ENCODE data around the gene SNRPB.

DNA sequence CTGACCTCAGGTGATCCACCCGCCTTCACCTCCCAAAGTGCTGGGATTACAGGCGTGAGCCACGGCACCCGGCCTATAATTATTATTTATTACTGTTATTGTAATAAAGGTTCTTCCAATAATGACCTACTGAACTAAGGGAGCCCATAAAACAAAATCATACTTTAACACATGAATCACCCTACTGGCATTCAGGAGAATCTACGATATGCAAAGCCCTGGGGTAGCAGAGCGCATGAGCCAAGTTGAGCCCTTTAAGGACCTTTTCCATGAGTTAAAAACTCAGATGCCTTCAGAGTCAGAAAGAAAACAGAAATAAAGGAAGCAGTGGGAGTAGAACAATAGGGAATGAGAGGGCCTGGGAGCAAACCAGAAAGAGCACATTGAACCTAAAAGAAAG, 41.5 kb downstream of the SNRPB start:
- TF ChIP-seq, protein P1, sequence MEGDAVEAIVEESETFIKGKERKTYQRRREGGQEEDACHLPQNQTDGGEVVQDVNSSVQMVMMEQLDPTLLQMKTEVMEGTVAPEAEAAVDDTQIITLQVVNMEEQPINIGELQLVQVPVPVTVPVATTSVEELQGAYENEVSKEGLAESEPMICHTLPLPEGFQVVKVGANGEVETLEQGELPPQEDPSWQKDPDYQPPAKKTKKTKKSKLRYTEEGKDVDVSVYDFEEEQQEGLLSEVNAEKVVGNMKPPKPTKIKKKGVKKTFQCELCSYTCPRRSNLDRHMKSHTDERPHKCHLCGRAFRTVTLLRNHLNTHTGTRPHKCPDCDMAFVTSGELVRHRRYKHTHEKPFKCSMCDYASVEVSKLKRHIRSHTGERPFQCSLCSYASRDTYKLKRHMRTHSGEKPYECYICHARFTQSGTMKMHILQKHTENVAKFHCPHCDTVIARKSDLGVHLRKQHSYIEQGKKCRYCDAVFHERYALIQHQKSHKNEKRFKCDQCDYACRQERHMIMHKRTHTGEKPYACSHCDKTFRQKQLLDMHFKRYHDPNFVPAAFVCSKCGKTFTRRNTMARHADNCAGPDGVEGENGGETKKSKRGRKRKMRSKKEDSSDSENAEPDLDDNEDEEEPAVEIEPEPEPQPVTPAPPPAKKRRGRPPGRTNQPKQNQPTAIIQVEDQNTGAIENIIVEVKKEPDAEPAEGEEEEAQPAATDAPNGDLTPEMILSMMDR (IDR thresholded peaks at IDR 0.05): no peak
- TF ChIP-seq SIN3A (IDR thresholded peaks at IDR 0.05; ENCODE audit: borderline replicate concordance, insufficient read depth, low read depth, low read length) (no peak), POLR2AphosphoS5 (IDR thresholded peaks at IDR 0.05; ENCODE audit: low read depth, low read length) (no peak), TCF7L2 (IDR thresholded peaks at IDR 0.05; ENCODE audit: low read depth, low read length) (no peak)
- TF ChIP-seq, protein P2, sequence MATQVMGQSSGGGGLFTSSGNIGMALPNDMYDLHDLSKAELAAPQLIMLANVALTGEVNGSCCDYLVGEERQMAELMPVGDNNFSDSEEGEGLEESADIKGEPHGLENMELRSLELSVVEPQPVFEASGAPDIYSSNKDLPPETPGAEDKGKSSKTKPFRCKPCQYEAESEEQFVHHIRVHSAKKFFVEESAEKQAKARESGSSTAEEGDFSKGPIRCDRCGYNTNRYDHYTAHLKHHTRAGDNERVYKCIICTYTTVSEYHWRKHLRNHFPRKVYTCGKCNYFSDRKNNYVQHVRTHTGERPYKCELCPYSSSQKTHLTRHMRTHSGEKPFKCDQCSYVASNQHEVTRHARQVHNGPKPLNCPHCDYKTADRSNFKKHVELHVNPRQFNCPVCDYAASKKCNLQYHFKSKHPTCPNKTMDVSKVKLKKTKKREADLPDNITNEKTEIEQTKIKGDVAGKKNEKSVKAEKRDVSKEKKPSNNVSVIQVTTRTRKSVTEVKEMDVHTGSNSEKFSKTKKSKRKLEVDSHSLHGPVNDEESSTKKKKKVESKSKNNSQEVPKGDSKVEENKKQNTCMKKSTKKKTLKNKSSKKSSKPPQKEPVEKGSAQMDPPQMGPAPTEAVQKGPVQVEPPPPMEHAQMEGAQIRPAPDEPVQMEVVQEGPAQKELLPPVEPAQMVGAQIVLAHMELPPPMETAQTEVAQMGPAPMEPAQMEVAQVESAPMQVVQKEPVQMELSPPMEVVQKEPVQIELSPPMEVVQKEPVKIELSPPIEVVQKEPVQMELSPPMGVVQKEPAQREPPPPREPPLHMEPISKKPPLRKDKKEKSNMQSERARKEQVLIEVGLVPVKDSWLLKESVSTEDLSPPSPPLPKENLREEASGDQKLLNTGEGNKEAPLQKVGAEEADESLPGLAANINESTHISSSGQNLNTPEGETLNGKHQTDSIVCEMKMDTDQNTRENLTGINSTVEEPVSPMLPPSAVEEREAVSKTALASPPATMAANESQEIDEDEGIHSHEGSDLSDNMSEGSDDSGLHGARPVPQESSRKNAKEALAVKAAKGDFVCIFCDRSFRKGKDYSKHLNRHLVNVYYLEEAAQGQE (IDR thresholded peaks at IDR 0.05; ENCODE audit: insufficient read depth in 1 of 2, low read depth in 2 of 2, low read length in 1 of 2): no peak
